Measurements from ENCODE around the gene KLHL5. TPM values are rescaled to one million over a fixed set of nuclear protein-coding genes. Genes with fewer than 3 reads are reported as not detected.
A peak's percentile ranks its signal among the peaks of the same experiment; 100 is the strongest.

The KLHL5 gene
- total and polyA plus RNA-seq, 2 of the 4 experiments (the other 2 are of a cell fraction): 58.8 to 97.7 TPM

GRCh38 chr4:39037491-39037825 is 24.6 kb upstream of the KLHL5 start:
- H2AFZ ChIP-seq (replicated peaks; ENCODE audit: low read length, poor library complexity): peak overlapping the region; percentile 71
- CTCF ChIA-PET: interaction anchor here (0.6 to 1.2 kb wide), 2 partner anchors 52 to 975 kb away, joined by 3 read pairs; no protein-coding TSS in a partner anchor

More at GRCh38 chr4:39037491-39037825, 24.6 kb upstream of the KLHL5 start:
- POLR2A ChIA-PET (ENCODE audit: unreplicated experiment): no interaction called here
- DNase-seq: peak; percentile 68
- Histone ChIP-seq H3K9me1 (ENCODE audit: insufficient read depth, low read length) (peaks cover 10% of the 10 kb centered on the region; the same call in 1 of the 2 replicates), H2BK20ac (ENCODE audit: low read depth, low read length) (peak overlapping the region; percentile 65; the same call in 1 of the 2 replicates), H3K27ac (ENCODE audit: insufficient read depth, low read length) (peak overlapping the region; percentile 55), H3K9me3 (ENCODE audit: control insufficient read depth, insufficient read depth, low read length) (no peaks in the 10 kb centered on the region), H2BK120ac (ENCODE audit: low read depth, low read length) (peak overlapping the region; percentile 91), H3K36me3 (ENCODE audit: control insufficient read depth, insufficient read depth, low read length) (no peaks in the 10 kb centered on the region), H2AK9ac (replicated peaks; ENCODE audit: low read depth, low read length, poor library complexity) (no peak overlapping the region), H2BK5ac (ENCODE audit: low read depth, low read length, poor library complexity, severe bottlenecking) (peak overlapping the region; percentile 81), H3K4ac (ENCODE audit: low read depth, low read length) (peak overlapping the region; percentile 91), H4K8ac (ENCODE audit: low read depth in 2 of 2, low read length in 2 of 2) (peak overlapping the region in 1 of 2 experiments; percentile 62; a peak in 2 of 4 replicates), H3K4me1 (ENCODE audit: control insufficient read depth, insufficient read depth, low read length) (peaks cover 18% of the 10 kb centered on the region), H4K91ac (ENCODE audit: insufficient read depth, low read depth, low read length) (peak overlapping the region; percentile 90), H2AK5ac (ENCODE audit: low read depth, low read length) (peak overlapping the region; percentile 85), H3K18ac (ENCODE audit: low read depth, low read length) (peak overlapping the region; percentile 85), H3K4me3 (ENCODE audit: insufficient read depth, low read depth, low read length) (no peak overlapping the region), H3K4me2 (ENCODE audit: low read depth, low read length) (no peak overlapping the region), H4K5ac (ENCODE audit: low read depth, low read length) (peak overlapping the region; percentile 66), H3K79me1 (ENCODE audit: low read depth in 1 of 2, low read length in 2 of 2) (no peaks in the 10 kb centered on the region; a peak in 1 of 4 replicates), H4K20me1 (ENCODE audit: insufficient read depth, low read length) (no peaks in the 10 kb centered on the region), H2BK15ac (ENCODE audit: low read depth, low read length) (peak overlapping the region; percentile 67; the same call in 2 of the 3 replicates), H3K27me3 (ENCODE audit: control insufficient read depth, insufficient read depth, low read length) (no peaks in the 10 kb centered on the region), H3K23ac (ENCODE audit: low read depth, low read length) (no peak overlapping the region), H3K56ac (ENCODE audit: extremely low read depth, insufficient read depth, low read length) (peak overlapping the region; percentile 21; the same call in 1 of the 2 replicates), H3K14ac (replicated peaks; ENCODE audit: low read depth, low read length) (peak overlapping the region; percentile 45; the same call in 1 of the 2 replicates), H3K9ac (ENCODE audit: low read depth, low read length) (0 out of 2 replicates have a peak overlapping the region, but pooled peaks have one; percentile 1)
- BruUV-seq (replicated peaks): no TSS peak
- TF ChIP-seq ELK1 (IDR thresholded peaks at IDR 0.05; ENCODE audit: borderline replicate concordance, low read depth, low read length) (no peak), FOS (IDR thresholded peaks at IDR 0.05; ENCODE audit: low read depth, low read length) (no peak), MXI1 (IDR thresholded peaks at IDR 0.05; ENCODE audit: borderline replicate concordance, low read depth, low read length) (no peak), NFE2L2 (IDR thresholded peaks at IDR 0.05; ENCODE audit: low read depth, low read length) (no peak), CHD1 (IDR thresholded peaks at IDR 0.05; ENCODE audit: low read depth, low read length) (no peak), POLR2A (IDR thresholded peaks at IDR 0.05; ENCODE audit: low read depth, low read length) (no peak), CEBPB (IDR thresholded peaks at IDR 0.05; ENCODE audit: low read depth, low read length) (no peak), RCOR1 (IDR thresholded peaks at IDR 0.05; ENCODE audit: insufficient replicate concordance, low read length) (no peak), CTCF (conservative IDR thresholded peaks at IDR 0.05; ENCODE audit: low read depth, low read length) (no peak)
- in situ Hi-C loops (cut with MboI; ENCODE audit: low sequenced_read_pairs): loop anchor here (5.0 kb wide), 1 partner anchor 90 kb away; no protein-coding TSS in a partner anchor
- dilution Hi-C loops (cut with HindIII; ENCODE audit: low sequenced_read_pairs, unreplicated experiment): no loop called here
- intact Hi-C loops (cut with micrococcal nuclease): no loop called here
- no CpG with 5 or more reads among the region's 4 CpGs for WGBS, 2 experiments (ENCODE audit: extremely low coverage in 2 of 2, insufficient read length in 1 of 2)
- peak; percentile 73 for ATAC-seq (ENCODE audit: low read depth)

Data from IMR-90 (cell line).